Pancreas (tissue), 10 donors: ENCODE measurements around the gene ARHGAP26. TPM values are rescaled to one million over a fixed set of nuclear protein-coding genes. Genes with fewer than 3 reads are reported as not detected.
A peak's percentile ranks its signal among the peaks of the same experiment; 100 is the strongest.

Experiments
- ATAC-seq, 4 donors: fragments of 200-7000 bp; cut with Tn5 transposase; one replicate each; pipeline versions ENCODE4 v1.8.0 to v1.9.1; 2020; ENCODE audit warnings: mild to moderate bottlenecking in 4 of 4, moderate library complexity in 4 of 4
- DNase-seq, 6 donors: peaks; one replicate each; pipeline ENCODE4 v3.0.0-alpha.2; 2020
- FAIRE-seq: peaks from 2 replicates; lab custom pipeline; 2012; peaks lifted over from hg19 to GRCh38; lab: Jason Lieb, UNC
- H3K27ac ChIP-seq, 4 donors: fragments of 200-600 bp; sonication (generic); 1 replicate in 3 of 4; 2 replicates in 1 of 4; pipeline versions ENCODE4 v1.5.0 to v1.8.0; 2020
- H3K27me3 ChIP-seq, 4 donors: fragments of 200-600 bp; one replicate each; pipeline ENCODE4 v1.8.0; 2021
- H3K36me3 ChIP-seq, 3 donors: fragments of 200-600 bp; sonication (generic) in 1 of 3; one replicate each; pipeline versions ENCODE4 v1.5.0 to v1.8.0; 2020 to 2021
- H3K4me1 ChIP-seq, 3 donors: fragments of 200-600 bp; one replicate each; pipeline ENCODE4 v1.8.0; 2021
- H3K4me3 ChIP-seq, 4 donors: fragments of 200-600 bp; sonication (generic) in 2 of 4; one replicate each; pipeline versions ENCODE4 v1.5.0 to v1.8.0; 2020 to 2021
- H3K9me3 ChIP-seq, 4 donors: fragments of 200-600 bp; one replicate each; pipeline ENCODE4 v1.8.0; 2021
- CTCF ChIP-seq, 4 donors: fragments of 200-600 bp; sonication (generic) in 3 of 4; IDR thresholded peaks; one replicate each; pipeline versions ENCODE4 v1.5.0 to v1.8.0; 2021; ENCODE audit warnings: antibody characterized with exemption in 4 of 4
- WGBS, 2 donors: extraction: QIAGEN DNeasy Blood & Tissue Kit; methylation state at CpG; one replicate each; pipeline ENCODE4 v1.1.7; 2013; 5-methylcytosine and 5-hydroxymethylcytosine counted together
- intact Hi-C, 3 donors: fragments of 100-400 bp; cut with DNase I; formaldehyde crosslinking; loops; one replicate each; pipeline versions ENCODE4 v1.11.1 to v1.14.2; 2022
- polyA plus RNA-seq, 2 donors: library from polyadenylated mRNA; stranded (reverse); fragments of 200-250 nt; gene quantifications; one replicate each; pipeline ENCODE4 v1.2.3, GENCODE V29; 2013
- total RNA-seq, 6 donors: library from RNA; stranded (reverse); fragmentation: NEBNext Ultra II Directional in 4 of 6; extraction: Animal tissue kit (Norgen Biotek cat#: 25700) in 4 of 6; gene quantifications; one replicate each; pipeline versions ENCODE4 v1.2.1 to v1.2.4, GENCODE V29; 2021 to 2023
- donor health status: healthy with polysubstance abuse.
- donor health status: DM: no; HTN: no; CAD: no; lungs with moderate emphysema.
- donor health status: DM: no; HTN: no; CAD: no.
- donor health status: control.
- donor health status: control.
- donor health status: Bipolar disorder and iron deficiency.
- donor health status: DM: yes; HTN: yes; CAD: no.
- donor health status: DM: no; HTN: no; CAD: no.
- donor health status: DM: no; HTN: no; CAD: no.
- donor health status: DM: yes; HTN: yes; CAD: no.

The ARHGAP26 gene
- total and polyA plus RNA-seq, 8 donors, result 3.0 to 28.1 (median 10.3) TPM

- TF ChIP-seq CTCF (IDR thresholded peaks at IDR 0.05), result no peak
- 80 to 83% methylated on average over 4 of the region's 4 CpGs for WGBS, 2 donors
- intact Hi-C loops, result no loop called here
Measured at GRCh38 chr5:143134900-143135299, 364.7 kb downstream of the ARHGAP26 start.

GRCh38 chr5:143135832-143136551 is 365.8 kb downstream of the ARHGAP26 start:
- DNase-seq, result peak in 2 of 6 donors; percentile 22 to 27
- H3K36me3 ChIP-seq, result no peaks in the 10 kb centered on the region
- H3K27ac ChIP-seq, result no peak overlapping the region
- peaks cover 0 to 7% (median 0%) of the 10 kb centered on the region in 3 donors for H3K4me1 ChIP-seq
- TF ChIP-seq CTCF (IDR thresholded peaks at IDR 0.05), result no peak
- ATAC-seq, result peak; percentile 70 to 75 (median 72)
- H3K27me3 ChIP-seq, result no peaks in the 10 kb centered on the region
- H3K4me3 ChIP-seq, result no peak overlapping the region
- H3K9me3 ChIP-seq, result no peaks in the 10 kb centered on the region
- intact Hi-C loops, result no loop called here
- no peak for FAIRE-seq
- WGBS, 2 donors, result 40 to 41% methylated on average over 5 of the region's 5 CpGs

More at GRCh38 chr5:143134900-143135299, 364.7 kb downstream of the ARHGAP26 start:
- ATAC-seq, result no peak
- Histone ChIP-seq H3K36me3 (no peaks in the 10 kb centered on the region), H3K9me3 (no peaks in the 10 kb centered on the region), H3K4me1 (no peaks in the 10 kb centered on the region), H3K27ac (no peak overlapping the region), H3K4me3 (no peak overlapping the region), H3K27me3 (no peaks in the 10 kb centered on the region)
- FAIRE-seq, result no peak
- DNase-seq, result no peak

GRCh38 chr5:143138839-143139238 is 368.7 kb downstream of the ARHGAP26 start:
- WGBS, 2 donors, result 71 to 79% methylated on average over 8 of the region's 8 CpGs
- Histone ChIP-seq H3K9me3 (no peaks in the 10 kb centered on the region), H3K4me1 (peaks cover 0 to 7% (median 0%) of the 10 kb centered on the region in 3 donors), H3K27me3 (no peaks in the 10 kb centered on the region), H3K36me3 (no peaks in the 10 kb centered on the region), H3K27ac (no peak overlapping the region), H3K4me3 (no peak overlapping the region)
- no peak for TF ChIP-seq CTCF (IDR thresholded peaks at IDR 0.05)
- DNase-seq (no peak), FAIRE-seq (no peak), ATAC-seq (no peak)
- intact Hi-C loops, result no loop called here

GRCh38 chr5:143139585-143139984 is 369.4 kb downstream of the ARHGAP26 start:
- WGBS, 2 donors, result 95 to 96% methylated on average over 9 of the region's 9 CpGs
- DNase-seq (no peak), FAIRE-seq (no peak), ATAC-seq (no peak)
- Histone ChIP-seq H3K36me3 (no peaks in the 10 kb centered on the region), H3K4me1 (peaks cover 0 to 7% (median 0%) of the 10 kb centered on the region in 3 donors), H3K9me3 (no peaks in the 10 kb centered on the region), H3K27me3 (no peaks in the 10 kb centered on the region), H3K4me3 (no peak overlapping the region), H3K27ac (no peak overlapping the region)
- intact Hi-C loops, result no loop called here
- no peak for TF ChIP-seq CTCF (IDR thresholded peaks at IDR 0.05)
